Measurements from ENCODE around the gene PRR29.

- TF ChIP-seq POLR2AphosphoS5 (IDR thresholded peaks at IDR 0.05) (no peak), CTCF (IDR thresholded peaks at IDR 0.05; ENCODE audit: poor library complexity, severe bottlenecking) (no peak), EP300 (conservative IDR thresholded peaks at IDR 0.05; ENCODE audit: poor library complexity, severe bottlenecking) (no peak), MXI1 (conservative IDR thresholded peaks at IDR 0.05; ENCODE audit: poor library complexity, severe bottlenecking) (no peak), REST (IDR thresholded peaks at IDR 0.05; ENCODE audit: borderline replicate concordance) (no peak), EZH2 (IDR thresholded peaks at IDR 0.05; ENCODE audit: borderline replicate concordance, insufficient read depth, low read length, poor library complexity, severe bottlenecking) (no peak), TAF1 (IDR thresholded peaks at IDR 0.05; ENCODE audit: low read depth) (no peak), SMC3 (conservative IDR thresholded peaks at IDR 0.05; ENCODE audit: poor library complexity) (no peak)
Observed at GRCh38 chr17:63986821-63987220, 11.3 kb upstream of the PRR29 start.
